A673 (cell line): ENCODE results near the gene SPC24. TPM values are rescaled to one million over a fixed set of nuclear protein-coding genes. Genes with fewer than 3 reads are reported as not detected.
"Not testable (repeated sequence)": the region's sequence is repeated elsewhere in the genome, so short reads cannot be mapped to it uniquely, and the experiment has no call there.

ENCODE experiments used
- BruUV-seq: library from RNA; stranded (reverse); fragments of 400-500 nt; replicated peaks from 2 replicates; lab custom pipeline; 2021; lab: Mats Ljungman, UMichigan
- CTCF ChIA-PET: fragments of 300-600 bp; sonication (Branson Sonifier 250); formaldehyde crosslinking; loops from one replicate; lab custom pipeline; 2022; ENCODE audit warnings: antibody characterized with exemption; lab: Charles Lee
- POLR2A ChIA-PET: fragments of 300-600 bp; sonication (Branson Sonifier 250); formaldehyde crosslinking; loops from one replicate; lab custom pipeline; 2022; ENCODE audit warnings: antibody characterized with exemption; ENCODE audit not compliant: low non-redundant PET; lab: Charles Lee
- DNase-seq: peaks from one replicate; pipeline ENCODE4 v3.0.0-alpha.2; 2015; ENCODE audit warnings: low spot score
- H3K27ac ChIP-seq: fragments of 200-600 bp; sonication (generic); 2 replicates; pipeline ENCODE4 v1.5.1; 2016; ENCODE audit warnings: mixed run types, low read depth, mild to moderate bottlenecking, mixed read lengths, antibody characterized with exemption, low read length; ENCODE audit not compliant: poor library complexity, severe bottlenecking
- H3K27me3 ChIP-seq: fragments of 200-600 bp; sonication (generic); replicated peaks from 2 replicates; pipeline ENCODE4 v1.6.1; 2017; ENCODE audit warnings: mixed run types, low read depth, mild to moderate bottlenecking, mixed read lengths, antibody characterized with exemption, low read length; ENCODE audit not compliant: insufficient read depth, poor library complexity
- H3K36me3 ChIP-seq: fragments of 200-600 bp; sonication (generic); 2 replicates; pipeline ENCODE4 v1.6.1; 2016; ENCODE audit warnings: mixed run types, mild to moderate bottlenecking, mixed read lengths, antibody characterized with exemption, low read length; ENCODE audit not compliant: insufficient read depth, poor library complexity, severe bottlenecking
- H3K4me1 ChIP-seq: fragments of 200-600 bp; sonication (generic); 2 replicates; pipeline ENCODE4 v1.6.1; 2017; ENCODE audit warnings: mixed run types, mild to moderate bottlenecking, mixed read lengths, antibody characterized with exemption, low read length; ENCODE audit not compliant: insufficient read depth, poor library complexity, severe bottlenecking
- H3K4me3 ChIP-seq: fragments of 200-600 bp; sonication (generic); 2 replicates; pipeline ENCODE4 v1.5.1; 2016; ENCODE audit warnings: low read depth, mixed run types, mild to moderate bottlenecking, mixed read lengths, low read length; ENCODE audit not compliant: poor library complexity, severe bottlenecking
- H3K9me3 ChIP-seq: fragments of 200-600 bp; sonication (generic); 2 replicates; pipeline ENCODE4 v1.6.1; 2016; ENCODE audit warnings: mixed run types, low read depth, mild to moderate bottlenecking, mixed read lengths, antibody characterized with exemption, low read length; ENCODE audit not compliant: poor library complexity, severe bottlenecking
- EZH2 ChIP-seq: fragments of 200-600 bp; sonication (generic); IDR thresholded peaks from 2 replicates; pipeline ENCODE4 v1.6.1; 2017; ENCODE audit warnings: borderline replicate concordance, low read depth, mild to moderate bottlenecking, mixed read lengths, antibody characterized with exemption, low read length; ENCODE audit not compliant: poor library complexity, severe bottlenecking
- intact Hi-C: fragments of 100-400 bp; cut with micrococcal nuclease; formaldehyde crosslinking; loops from one replicate; pipeline ENCODE4 v1.10.0; 2022; ENCODE audit not compliant: unreplicated experiment
- total RNA-seq: library from RNA; stranded (reverse); gene quantifications from 2 replicates; pipeline ENCODE4 v1.2.3, GENCODE V29; 2021
- TF ChIP-seq, protein P1 (sequence below): fragments of 300-800, 200-600 bp; sonication (generic); conservative IDR thresholded peaks from 2 replicates; pipeline ENCODE4 v1.5.1; 2017; ENCODE audit warnings: low read depth, mild to moderate bottlenecking, antibody characterized with exemption, low read length, moderate library complexity, mixed read lengths

Gene SPC24
- total RNA-seq, 1 experiment from 2014 or later, result 97.6 TPM

DNA sequence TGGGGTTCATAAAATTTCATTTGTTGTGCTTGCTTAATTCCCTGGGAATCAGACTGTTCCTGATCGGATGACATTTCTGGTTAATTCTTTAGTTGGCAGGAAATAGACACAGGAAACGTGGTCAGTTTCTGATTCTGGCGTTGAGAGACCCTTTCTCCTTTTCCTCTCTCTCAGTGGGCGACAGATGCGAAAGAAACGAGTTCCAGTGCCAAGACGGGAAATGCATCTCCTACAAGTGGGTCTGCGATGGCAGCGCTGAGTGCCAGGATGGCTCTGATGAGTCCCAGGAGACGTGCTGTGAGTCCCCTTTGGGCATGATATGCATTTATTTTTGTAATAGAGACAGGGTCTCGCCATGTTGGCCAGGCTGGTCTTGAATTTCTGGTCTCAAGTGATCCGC, 55.5 kb downstream of the SPC24 start:
- CTCF ChIA-PET, result no interaction called here
- no peak overlapping the region for H3K4me3 ChIP-seq
- no peaks in the 10 kb centered on the region for H3K9me3 ChIP-seq
- no TSS peak for BruUV-seq
- intact Hi-C loops, result no loop called here
- H3K27me3 ChIP-seq, result no peaks in the 10 kb centered on the region
- POLR2A ChIA-PET, result interaction anchor here (0.5 to 0.6 kb wide), 2 partner anchors 149 to 1222 kb away, joined by 4 to 6 read pairs; no protein-coding TSS in a partner anchor
- peaks cover 36% of the 10 kb centered on the region for H3K4me1 ChIP-seq
- TF ChIP-seq, protein P1, sequence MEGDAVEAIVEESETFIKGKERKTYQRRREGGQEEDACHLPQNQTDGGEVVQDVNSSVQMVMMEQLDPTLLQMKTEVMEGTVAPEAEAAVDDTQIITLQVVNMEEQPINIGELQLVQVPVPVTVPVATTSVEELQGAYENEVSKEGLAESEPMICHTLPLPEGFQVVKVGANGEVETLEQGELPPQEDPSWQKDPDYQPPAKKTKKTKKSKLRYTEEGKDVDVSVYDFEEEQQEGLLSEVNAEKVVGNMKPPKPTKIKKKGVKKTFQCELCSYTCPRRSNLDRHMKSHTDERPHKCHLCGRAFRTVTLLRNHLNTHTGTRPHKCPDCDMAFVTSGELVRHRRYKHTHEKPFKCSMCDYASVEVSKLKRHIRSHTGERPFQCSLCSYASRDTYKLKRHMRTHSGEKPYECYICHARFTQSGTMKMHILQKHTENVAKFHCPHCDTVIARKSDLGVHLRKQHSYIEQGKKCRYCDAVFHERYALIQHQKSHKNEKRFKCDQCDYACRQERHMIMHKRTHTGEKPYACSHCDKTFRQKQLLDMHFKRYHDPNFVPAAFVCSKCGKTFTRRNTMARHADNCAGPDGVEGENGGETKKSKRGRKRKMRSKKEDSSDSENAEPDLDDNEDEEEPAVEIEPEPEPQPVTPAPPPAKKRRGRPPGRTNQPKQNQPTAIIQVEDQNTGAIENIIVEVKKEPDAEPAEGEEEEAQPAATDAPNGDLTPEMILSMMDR, result no peak
- no peak for TF ChIP-seq EZH2
- H3K36me3 ChIP-seq, result peaks cover 98% of the 10 kb centered on the region
- H3K27ac ChIP-seq, result peak overlapping the region; percentile 63
- DNase-seq, result peak; percentile 70

DNA sequence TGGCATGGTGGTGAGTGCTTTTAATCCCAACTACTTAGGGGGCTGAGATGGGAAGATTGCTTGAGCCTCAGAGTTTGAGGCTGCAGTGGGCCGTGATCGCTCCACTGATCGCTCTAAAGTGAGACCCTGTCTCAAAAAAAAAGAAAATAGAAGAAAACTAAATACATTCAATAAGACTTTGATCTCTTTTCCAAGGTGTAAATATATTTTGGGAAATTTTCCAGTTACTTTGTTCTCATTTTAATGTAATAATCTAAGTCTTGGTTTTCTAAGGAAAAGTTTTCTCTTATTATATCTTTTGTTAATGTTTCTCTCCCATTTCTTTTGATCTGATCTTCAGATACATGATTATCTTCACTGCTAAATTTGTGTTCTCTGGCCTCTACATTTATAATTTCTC, 56.7 kb downstream of the SPC24 start:
- no peak overlapping the region for H3K4me3 ChIP-seq
- DNase-seq, result no peak
- POLR2A ChIA-PET, result no interaction called here
- intact Hi-C loops, result loop anchor here (10.0 kb wide), 1 partner anchor 154 kb away; no protein-coding TSS in a partner anchor
- peaks cover 97% of the 10 kb centered on the region for H3K36me3 ChIP-seq
- TF ChIP-seq EZH2, result no peak
- TF ChIP-seq, protein P1, result no peak
- BruUV-seq, result no TSS peak
- H3K4me1 ChIP-seq, result peaks cover 46% of the 10 kb centered on the region
- H3K27ac ChIP-seq, result peak overlapping the region; percentile 63
- CTCF ChIA-PET, result no interaction called here
- no peaks in the 10 kb centered on the region for H3K27me3 ChIP-seq
- H3K9me3 ChIP-seq, result no peaks in the 10 kb centered on the region

DNA sequence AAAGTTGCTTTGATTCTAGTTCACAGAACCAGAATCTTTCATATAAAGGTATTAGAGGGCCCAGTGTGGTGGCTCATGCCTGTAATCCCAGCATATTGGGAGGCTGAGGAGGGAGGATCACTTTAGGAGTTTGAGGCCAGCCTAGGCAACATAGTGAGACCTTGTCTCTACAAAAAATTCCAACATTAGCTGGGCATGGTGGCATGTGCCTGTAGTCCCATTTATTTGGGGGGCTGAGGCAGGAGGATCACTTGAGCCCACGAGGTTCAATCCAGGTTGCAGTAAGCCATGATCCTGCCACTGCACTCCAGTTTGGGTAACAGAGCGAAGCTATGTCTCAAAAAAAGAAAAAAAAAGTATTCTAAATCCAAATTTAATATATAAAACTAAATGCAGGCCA, 57.3 kb downstream of the SPC24 start:
- no peak for DNase-seq
- TF ChIP-seq, protein P1, result no peak
- TF ChIP-seq EZH2, result no peak
- CTCF ChIA-PET, result no interaction called here
- no peaks in the 10 kb centered on the region for H3K27me3 ChIP-seq
- no peak overlapping the region for H3K27ac ChIP-seq
- intact Hi-C loops, result loop anchor here (10.0 kb wide), 1 partner anchor 154 kb away; no protein-coding TSS in a partner anchor
- peaks cover 51% of the 10 kb centered on the region for H3K4me1 ChIP-seq
- no TSS peak for BruUV-seq
- no peaks in the 10 kb centered on the region for H3K9me3 ChIP-seq
- H3K36me3 ChIP-seq, result peaks cover 97% of the 10 kb centered on the region
- POLR2A ChIA-PET, result no interaction called here
- H3K4me3 ChIP-seq, result no peak overlapping the region

DNA sequence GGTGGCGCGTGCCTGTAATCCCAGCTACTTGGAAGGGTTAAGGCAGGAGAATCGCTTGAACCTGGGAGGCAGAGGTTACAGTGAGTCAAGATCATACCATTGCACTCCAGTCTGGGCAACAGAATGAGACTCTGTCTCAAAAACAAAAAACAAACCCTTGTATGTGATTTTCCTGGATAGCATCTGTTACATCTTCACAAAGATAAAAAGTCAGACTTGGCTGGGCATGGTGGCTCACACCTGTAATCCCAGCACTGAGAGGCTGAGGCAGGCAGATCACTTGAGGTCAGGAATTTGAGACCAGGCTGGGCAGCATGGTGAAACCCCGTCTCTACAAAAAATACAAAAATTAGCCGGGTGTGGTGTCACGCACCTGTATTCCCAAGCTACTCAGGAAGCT, 58.2 kb downstream of the SPC24 start:
- H3K9me3 ChIP-seq, DNase-seq, BruUV-seq, POLR2A ChIA-PET, H3K4me3 ChIP-seq, H3K27me3 ChIP-seq, CTCF ChIA-PET: not testable (repeated sequence)
- peaks cover 60% of the 10 kb centered on the region for H3K4me1 ChIP-seq
- intact Hi-C loops, result loop anchor here (10.0 kb wide), 1 partner anchor 153 kb away; no protein-coding TSS in a partner anchor
- H3K27ac ChIP-seq, result peak overlapping the region; percentile 73
- H3K36me3 ChIP-seq, result peaks cover 97% of the 10 kb centered on the region
